AML-193 (cell line): Measurements from ENCODE around the gene GATM.
"Not testable (repeated sequence)": the region's sequence is repeated elsewhere in the genome, so short reads cannot be mapped to it uniquely, and the experiment has no call there.

ENCODE experiments used
- DNase-seq, 2 experiments: peaks; one replicate each; lab custom pipeline; 2025; lab: John Stamatoyannopoulos, UW

GATM gene

GRCh38 chr15:45387380-45388007, 9.2 kb upstream of the GATM start:
- no peak for DNase-seq

- no peak for DNase-seq
Observed at GRCh38 chr15:45386974-45387373, 8.6 kb upstream of the GATM start.

GRCh38 chr15:45386420-45386819, 8.1 kb upstream of the GATM start:
- DNase-seq: no peak

- DNase-seq: no peak
Observed at GRCh38 chr15:45385590-45385989, 7.2 kb upstream of the GATM start.

GRCh38 chr15:45384700-45385099, 6.4 kb upstream of the GATM start:
- DNase-seq: no peak

- DNase-seq: no peak
Observed at GRCh38 chr15:45378913-45379262, 544 bp upstream of the GATM start.

GRCh38 chr15:45377609-45378148, 665 bp downstream of the GATM start:
- no peak for DNase-seq

- DNase-seq: no peak
Observed at GRCh38 chr15:45376967-45377608, 1.3 kb downstream of the GATM start.

- no peak for DNase-seq
Observed at GRCh38 chr15:45376300-45376928, 1.9 kb downstream of the GATM start.

- DNase-seq: no peak
Observed at GRCh38 chr15:45375836-45376235, 2.5 kb downstream of the GATM start.

GRCh38 chr15:45373976-45374375, 4.4 kb downstream of the GATM start:
- DNase-seq: no peak

GRCh38 chr15:45372041-45372995, 6.0 kb downstream of the GATM start:
- DNase-seq: peak in 1 of 2 experiments; percentile 4

- no peak for DNase-seq
Observed at GRCh38 chr15:45371546-45371945, 6.8 kb downstream of the GATM start.

GRCh38 chr15:45370042-45370441, 8.3 kb downstream of the GATM start:
- not testable (repeated sequence) for DNase-seq

- DNase-seq: not testable (repeated sequence)
Observed at GRCh38 chr15:45367222-45367621, 11.1 kb downstream of the GATM start.

GRCh38 chr15:45364271-45364670, 14.1 kb downstream of the GATM start:
- DNase-seq: no peak

- no peak for DNase-seq
Observed at GRCh38 chr15:45363801-45364200, 14.5 kb downstream of the GATM start.

GRCh38 chr15:45363334-45363733, 15.0 kb downstream of the GATM start:
- DNase-seq: no peak

GRCh38 chr15:45362419-45362818, 15.9 kb downstream of the GATM start:
- DNase-seq: no peak

- no peak for DNase-seq
Observed at GRCh38 chr15:45361878-45362277, 16.5 kb downstream of the GATM start.

- no peak for DNase-seq
Observed at GRCh38 chr15:45355860-45356259, 22.5 kb downstream of the GATM start.

GRCh38 chr15:45354711-45355110, 23.6 kb downstream of the GATM start:
- no peak for DNase-seq
